Fibroblast of upper back skin (primary cell): ENCODE measurements around the gene PTPN9.
A peak's percentile ranks its signal among the peaks of the same experiment; 100 is the strongest.
"Not testable (repeated sequence)": the region's sequence is repeated elsewhere in the genome, so short reads cannot be mapped to it uniquely, and the experiment has no call there.

Source experiments
- DNase-seq: peaks from one replicate; pipeline ENCODE4 v3.0.0-alpha.2; 2013

Gene PTPN9

GRCh38 chr15:75578948-75579920, at the start of gene PTPN9:
TSS of gene PTPN9 (minus strand) at chr15:75579315. CDS start at chr15:75578776, 539 bp downstream.
- peak; percentile 84 for DNase-seq

GRCh38 chr15:75625542-75626347, 46.6 kb upstream of the PTPN9 start, which contains the start of gene SNUPN:
TSS of gene SNUPN (minus strand) at chr15:75625725. CDS start at chr15:75621051, 4,674 bp downstream.
- DNase-seq = peak; percentile 93

- no peak for DNase-seq
Observed at GRCh38 chr15:75622505-75622904, 43.4 kb upstream of the PTPN9 start.

- DNase-seq = peak; percentile 93
Observed at GRCh38 chr15:75620841-75621391, 41.8 kb upstream of the PTPN9 start.

GRCh38 chr15:75620058-75620820, 41.1 kb upstream of the PTPN9 start:
- peak; percentile 85 for DNase-seq

- no peak for DNase-seq
Observed at GRCh38 chr15:75616766-75617165, 37.7 kb upstream of the PTPN9 start.

GRCh38 chr15:75606711-75607699, 27.9 kb upstream of the PTPN9 start:
- DNase-seq = peak; percentile 45

GRCh38 chr15:75606026-75606425, 26.9 kb upstream of the PTPN9 start:
- no peak for DNase-seq

- DNase-seq = no peak
Observed at GRCh38 chr15:75599401-75599800, 20.3 kb upstream of the PTPN9 start.

GRCh38 chr15:75598361-75598760, 19.2 kb upstream of the PTPN9 start:
- DNase-seq = no peak

GRCh38 chr15:75597667-75598341, 18.7 kb upstream of the PTPN9 start:
- no peak for DNase-seq

- DNase-seq = no peak
Observed at GRCh38 chr15:75596703-75597345, 17.7 kb upstream of the PTPN9 start.

GRCh38 chr15:75594276-75594675, 15.2 kb upstream of the PTPN9 start:
- DNase-seq = no peak

GRCh38 chr15:75591655-75592364, 12.7 kb upstream of the PTPN9 start:
- no peak for DNase-seq

GRCh38 chr15:75590239-75590638, 11.1 kb upstream of the PTPN9 start:
- DNase-seq = no peak

GRCh38 chr15:75589071-75589470, 10.0 kb upstream of the PTPN9 start:
- DNase-seq = no peak

GRCh38 chr15:75586422-75586821, 7.3 kb upstream of the PTPN9 start:
- DNase-seq = not testable (repeated sequence)

GRCh38 chr15:75584121-75584520, 5.0 kb upstream of the PTPN9 start:
- no peak for DNase-seq

GRCh38 chr15:75583701-75584100, 4.6 kb upstream of the PTPN9 start:
- no peak for DNase-seq
